GM20431 (cell line): ENCODE measurements around the gene PRKACA.
"Not testable (repeated sequence)": the region's sequence is repeated elsewhere in the genome, so short reads cannot be mapped to it uniquely, and the experiment has no call there.

ENCODE experiments used
- in situ Hi-C: fragments of 300-500 bp; cut with MseI, MboI; formaldehyde crosslinking; loops from one replicate; pipeline ENCODE4 v1.15.0; 2020; ENCODE audit warnings: low sequenced_read_pairs; ENCODE audit not compliant: unreplicated experiment

The PRKACA gene

DNA sequence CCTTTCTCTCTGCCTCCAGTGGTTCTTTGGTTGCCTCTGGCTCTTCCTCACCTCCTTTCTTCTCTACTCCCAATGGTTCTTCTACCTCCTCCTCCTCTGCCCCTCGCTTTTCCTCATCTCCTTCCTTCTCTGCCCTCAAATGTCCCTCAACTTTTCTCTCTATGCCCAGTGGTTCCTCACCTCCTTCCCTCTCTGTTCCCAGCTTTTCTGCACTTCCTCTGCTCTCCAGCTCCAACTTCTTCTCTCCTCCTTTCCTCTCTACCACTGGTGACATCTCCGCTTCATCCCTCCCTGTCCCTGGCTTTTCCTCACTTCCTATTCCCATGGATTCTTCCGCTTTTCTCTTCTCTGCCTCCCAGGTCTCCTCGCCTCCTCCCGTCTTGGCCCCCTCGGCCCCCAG lies 63.5 kb downstream of the PRKACA start:
- in situ Hi-C loops: no loop called here

DNA sequence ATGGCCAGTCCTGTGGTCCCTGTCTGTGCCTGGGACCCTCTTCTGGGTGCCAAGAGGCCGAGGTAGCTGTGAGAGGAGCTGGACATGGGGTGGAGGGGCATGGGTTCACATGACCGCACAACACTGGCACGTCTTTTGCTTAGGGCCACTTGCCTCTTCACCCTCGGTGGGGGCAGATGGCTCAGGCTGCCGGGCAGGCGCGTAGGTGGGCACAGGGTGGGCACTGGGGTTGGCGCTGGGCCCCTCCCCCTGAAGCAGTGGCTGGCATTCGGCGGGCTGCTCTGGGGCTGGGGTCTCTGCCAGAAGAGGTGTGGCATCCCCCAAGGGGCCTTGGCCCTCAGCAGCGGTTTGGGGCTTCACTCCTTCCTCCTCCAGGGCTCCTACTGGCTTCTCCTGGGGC lies 64.1 kb downstream of the PRKACA start:
- in situ Hi-C loops: no loop called here

DNA sequence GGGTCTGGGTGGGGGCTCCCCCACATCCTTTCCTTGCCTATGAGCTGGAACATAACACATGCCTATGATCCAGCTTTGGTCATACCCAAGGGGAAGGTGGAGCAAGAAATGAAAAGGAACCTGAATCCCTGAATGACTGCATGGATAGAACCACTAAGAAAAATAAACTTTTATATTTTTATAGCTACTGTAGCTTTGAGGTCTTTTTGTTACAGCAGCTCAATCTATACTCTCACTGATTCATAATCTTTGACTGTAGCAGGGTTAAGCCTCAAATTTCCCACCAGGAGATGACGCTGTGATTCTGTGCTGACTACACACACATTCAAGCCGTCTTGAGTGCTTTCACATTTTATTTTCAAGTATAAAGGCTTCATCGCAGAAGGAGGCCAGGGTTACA lies 64.5 kb downstream of the PRKACA start:
- in situ Hi-C loops: no loop called here

DNA sequence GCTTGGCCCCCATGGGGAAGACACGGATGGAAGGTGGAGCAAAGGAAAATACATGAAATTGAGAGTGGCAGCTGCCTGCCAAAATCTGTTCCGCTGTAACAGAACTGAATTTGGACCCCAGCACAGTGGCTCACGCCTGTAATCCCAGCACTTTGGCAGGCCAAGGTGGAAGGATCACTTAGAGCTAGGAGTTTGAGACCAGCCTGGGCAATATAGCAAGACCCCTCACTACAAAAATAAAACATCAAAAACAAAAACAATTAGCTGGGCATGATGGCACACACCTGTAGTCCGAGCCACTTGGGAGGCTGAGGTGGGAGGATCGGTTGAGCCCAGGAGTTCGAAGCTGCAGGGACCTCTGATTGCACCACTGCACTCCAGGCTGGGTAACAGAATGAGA lies 65.1 kb downstream of the PRKACA start:
- in situ Hi-C loops: no loop called here

DNA sequence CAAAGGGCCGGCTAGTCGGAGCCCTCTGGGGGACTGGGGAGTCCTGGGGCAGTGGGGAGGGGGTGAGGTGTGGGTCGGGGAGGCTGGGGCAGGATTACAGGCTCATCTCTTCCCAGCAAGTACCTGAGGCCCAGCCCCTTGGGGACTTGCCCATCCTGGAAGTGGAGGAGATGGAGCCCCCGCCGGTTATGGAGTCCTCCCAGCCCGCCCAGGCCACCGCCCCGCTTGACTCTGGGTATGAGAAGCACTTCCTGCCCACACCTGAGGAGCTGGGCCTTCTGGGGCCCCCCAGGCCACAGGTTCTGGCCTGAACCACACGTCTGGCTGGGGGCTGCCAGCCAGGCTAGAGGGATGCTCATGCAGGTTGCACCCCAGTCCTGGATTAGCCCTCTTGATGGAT lies 65.6 kb downstream of the PRKACA start:
- in situ Hi-C loops: no loop called here

DNA sequence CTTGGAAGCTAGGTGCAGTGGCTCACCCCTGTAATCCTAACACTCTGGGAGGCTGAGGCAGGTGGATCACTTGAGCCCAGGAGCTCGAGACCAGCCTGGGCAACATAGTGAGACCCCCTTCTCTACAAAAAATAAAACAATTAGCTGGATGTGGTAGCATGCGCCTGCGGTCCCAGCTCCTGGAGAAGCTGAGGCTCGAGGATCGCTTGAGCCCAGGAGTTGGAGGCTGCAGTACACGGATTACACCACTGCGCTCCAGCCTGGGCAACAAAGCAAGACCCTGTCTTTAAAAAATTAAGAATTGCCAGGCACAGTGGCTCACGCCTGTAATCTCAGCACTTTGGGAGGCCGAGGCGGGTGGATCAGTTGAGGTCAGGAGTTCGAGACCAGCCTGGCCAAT lies 66.6 kb downstream of the PRKACA start:
- in situ Hi-C loops: not testable (repeated sequence)

DNA sequence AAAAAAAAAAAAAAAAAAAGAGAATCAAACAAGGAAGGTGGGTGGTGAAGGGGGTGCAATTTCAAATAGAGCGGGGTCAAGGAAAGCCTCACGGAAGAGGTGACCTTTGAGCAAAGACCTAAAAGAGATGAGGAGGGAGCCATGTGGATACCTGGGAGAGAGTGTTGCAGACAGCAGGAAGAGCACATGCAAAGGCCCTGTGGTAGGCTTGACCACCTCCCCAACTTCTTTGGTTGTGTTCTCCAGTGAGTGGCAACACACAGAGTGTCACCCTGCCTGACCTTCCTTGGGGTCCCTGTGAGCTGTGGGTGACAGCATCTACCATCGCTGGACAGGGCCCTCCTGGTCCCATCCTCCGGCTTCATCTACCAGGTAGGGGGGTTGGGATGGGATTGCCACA lies 67.0 kb downstream of the PRKACA start:
- in situ Hi-C loops: no loop called here

DNA sequence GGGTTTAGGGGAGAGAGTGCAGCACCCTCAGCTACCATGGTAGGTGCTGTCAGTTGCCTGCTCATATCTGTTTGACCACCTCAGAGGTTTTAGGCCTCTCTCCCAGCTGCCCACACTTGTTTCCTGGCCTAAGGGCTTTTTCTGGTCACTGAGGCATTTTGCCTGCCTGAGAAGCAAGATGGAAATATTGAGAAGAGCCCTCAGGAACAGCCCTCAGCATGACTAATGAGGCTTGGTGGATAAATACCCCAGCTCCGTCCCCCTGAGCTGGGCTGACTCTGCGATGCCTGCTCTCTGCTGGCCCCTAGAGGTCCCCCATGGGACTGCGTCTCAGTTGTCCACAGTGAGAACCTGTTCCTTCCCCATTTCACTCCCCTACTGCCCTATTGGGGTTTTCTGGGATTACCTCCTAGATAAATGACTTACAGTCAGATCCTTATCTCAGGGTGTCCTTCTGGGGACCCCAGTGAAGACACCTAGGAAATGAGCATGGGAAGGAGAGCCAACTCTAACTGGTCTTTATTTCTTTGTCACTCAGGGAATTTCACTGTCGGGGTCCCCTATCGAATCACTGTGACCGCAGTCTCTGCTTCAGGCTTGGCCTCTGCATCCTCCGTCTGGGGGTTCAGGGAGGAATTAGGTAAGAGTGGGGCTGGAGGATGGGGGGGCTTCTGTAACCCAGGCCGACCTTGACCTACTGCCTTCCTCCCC lies 69.0 kb downstream of the PRKACA start:
- in situ Hi-C loops: loop anchor here (10.0 kb wide), 1 partner anchor 154 kb away; no protein-coding TSS in a partner anchor

DNA sequence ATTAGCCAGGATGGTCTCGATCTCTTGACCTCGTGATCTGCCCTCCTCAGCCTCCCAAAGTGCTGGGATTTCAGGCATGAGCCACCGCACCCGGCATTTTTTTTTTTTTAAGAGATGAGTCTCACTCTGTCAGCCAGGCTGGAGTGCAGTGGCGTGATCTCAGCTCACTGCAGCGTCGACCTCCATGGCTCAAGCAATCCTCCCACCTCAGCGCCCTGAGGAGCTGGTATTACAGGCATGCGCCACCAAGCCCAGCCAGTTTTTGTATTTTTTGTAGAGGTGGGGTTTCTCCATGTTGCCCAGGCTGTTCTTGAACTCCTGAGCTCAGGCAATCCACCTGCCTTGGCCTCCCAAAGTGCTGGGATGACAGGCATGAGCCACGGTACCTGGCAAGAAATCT lies 69.7 kb downstream of the PRKACA start:
- in situ Hi-C loops: loop anchor here (10.0 kb wide), 1 partner anchor 153 kb away; no protein-coding TSS in a partner anchor

DNA sequence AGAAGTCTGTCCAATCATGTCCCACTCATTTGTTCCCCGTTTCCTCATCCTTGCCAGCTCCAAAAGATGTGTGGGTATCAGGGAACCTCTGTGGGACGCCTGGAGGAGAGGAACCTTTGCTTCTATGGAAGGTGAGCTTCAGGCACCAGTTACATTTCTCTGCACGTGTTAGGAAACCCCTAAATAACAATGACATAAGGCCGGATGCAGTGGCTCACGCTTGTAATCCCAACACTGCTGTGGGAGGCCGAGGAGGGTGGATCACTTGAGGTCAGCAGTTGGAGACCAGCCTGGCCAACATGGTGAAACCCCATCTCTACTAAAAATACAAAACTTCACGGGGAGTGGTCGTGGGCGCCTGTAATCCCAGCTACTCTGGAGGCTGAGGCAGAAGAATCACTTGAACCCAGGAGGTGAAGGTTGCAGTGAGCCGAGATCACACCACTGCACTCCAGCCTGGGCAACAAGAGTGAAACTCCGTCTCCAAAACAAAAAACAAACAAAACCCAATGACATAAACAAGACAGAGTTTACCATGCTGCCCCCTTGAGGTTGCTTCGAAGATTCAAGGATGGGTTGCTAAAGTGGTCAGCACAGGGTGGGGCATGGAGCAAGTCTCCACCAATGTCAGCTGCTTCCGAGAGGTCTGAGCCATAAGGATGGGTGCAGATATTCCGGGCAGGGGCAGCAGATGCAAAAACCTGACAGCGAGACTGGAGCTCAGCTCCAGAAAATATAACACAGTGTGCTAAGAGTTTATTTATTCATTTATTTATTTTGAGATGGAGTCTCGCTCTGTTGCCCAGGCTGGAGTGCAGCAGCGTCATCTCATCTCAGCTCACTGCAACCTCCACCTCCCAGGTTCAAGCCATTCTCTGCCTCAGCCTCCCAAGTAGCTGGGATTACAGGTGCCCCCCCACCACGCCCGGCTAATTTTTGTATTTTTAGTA lies 74.6 kb downstream of the PRKACA start:
- in situ Hi-C loops: loop anchor here (10.0 kb wide), 1 partner anchor 148 kb away; no protein-coding TSS in a partner anchor
